Sciatic nerve (tissue), 2 donors: Measurements from ENCODE around the gene MAP3K12. TPM values are rescaled to one million over a fixed set of nuclear protein-coding genes. Genes with fewer than 3 reads are reported as not detected.
A peak's percentile ranks its signal among the peaks of the same experiment; 100 is the strongest.

ENCODE experiments used
- ATAC-seq: fragments of 200-7000 bp; cut with Tn5 transposase; one replicate; pipeline ENCODE4 v1.9.1; 2020; ENCODE audit warnings: mild to moderate bottlenecking, moderate library complexity
- DNase-seq: peaks from one replicate; pipeline ENCODE4 v3.0.0-alpha.2; 2020; ENCODE audit warnings: low spot score
- intact Hi-C: fragments of 100-400 bp; cut with DNase I; formaldehyde crosslinking; loops from one replicate; pipeline ENCODE4 v1.14.2; 2022
- total RNA-seq: library from RNA; stranded (reverse); fragmentation: NEBNext Ultra II Directional; extraction: Animal tissue kit (Norgen Biotek cat#: 25700); gene quantifications from one replicate; pipeline ENCODE4 v1.2.1, GENCODE V29; 2021
- donor health status: DM: no; HTN: no; CAD: no.
- donor health status: DM: no; HTN: no; CAD: no.

The MAP3K12 gene
- total RNA-seq, 1 donor from 2014 or later = 28.6 TPM

DNA sequence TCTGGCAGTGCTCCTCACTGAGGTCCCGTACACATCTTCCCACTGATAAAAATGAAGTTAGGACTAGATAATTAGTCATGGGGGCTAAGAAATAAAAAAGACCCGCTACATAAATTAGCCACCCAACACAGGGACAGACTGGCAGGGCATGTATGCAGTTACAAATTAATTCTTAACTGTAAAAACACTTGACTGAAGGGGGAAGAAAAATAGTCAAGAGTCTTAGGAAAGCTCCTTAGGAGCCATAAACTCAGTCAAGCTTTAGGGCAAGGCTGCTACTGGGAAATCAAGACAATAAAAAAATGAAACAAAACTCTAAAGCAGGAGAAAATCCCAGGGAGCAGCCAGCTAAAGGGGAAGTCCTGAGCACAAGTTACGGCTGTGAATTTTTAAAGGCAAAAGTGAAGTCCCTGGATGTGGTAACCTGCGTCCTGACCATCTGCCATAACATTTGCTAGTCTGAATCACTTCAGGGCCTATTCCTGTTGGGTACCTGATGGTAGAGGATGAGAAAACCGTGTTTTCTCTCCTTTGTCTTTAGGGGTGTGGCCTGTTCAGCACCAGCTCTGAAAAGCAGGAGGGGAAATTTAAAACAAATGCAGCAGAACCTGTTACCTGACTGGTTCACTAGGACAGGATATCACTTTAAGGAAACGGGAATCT lies 15.5 kb upstream of the MAP3K12 start:
- intact Hi-C loops = no loop called here
- ATAC-seq (no peak), DNase-seq (no peak)

DNA sequence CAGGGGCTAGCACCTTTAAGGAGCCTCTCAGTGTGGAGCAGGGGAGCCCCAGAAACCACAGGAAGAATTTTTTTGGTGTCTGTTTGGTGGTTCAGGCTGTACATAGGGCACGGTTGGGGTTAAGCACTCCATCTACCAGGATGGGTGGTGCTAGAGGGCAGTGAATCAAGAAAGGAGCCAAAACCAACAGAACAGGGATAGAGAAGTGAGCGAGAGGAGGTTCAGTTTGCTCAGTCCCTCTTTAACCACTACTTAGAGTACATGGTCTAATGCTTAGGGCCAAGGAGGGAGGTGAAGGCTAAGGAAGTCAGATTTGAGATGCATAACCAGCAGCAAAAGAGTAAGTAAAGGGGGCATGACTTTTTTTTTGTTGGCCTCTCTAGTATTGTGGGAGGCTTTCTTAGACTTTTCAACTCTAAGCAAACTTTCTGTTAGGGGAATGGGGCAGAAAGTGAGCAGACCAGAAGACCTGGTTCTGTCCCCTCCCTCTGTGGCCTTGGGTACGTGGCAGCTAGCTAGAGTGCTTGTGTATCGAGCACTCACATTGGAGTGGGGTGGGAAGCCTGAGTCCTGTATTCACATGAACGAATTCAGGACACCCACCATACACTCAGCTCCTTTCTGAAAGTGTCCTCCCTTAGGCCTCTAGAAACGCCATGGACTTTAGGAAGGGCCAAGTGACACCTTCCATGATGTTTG lies 14.6 kb upstream of the MAP3K12 start:
- DNase-seq (no peak), ATAC-seq (no peak)
- intact Hi-C loops = no loop called here

GRCh38 chr12:53510181-53510812 lies 11.0 kb upstream of the MAP3K12 start:
- ATAC-seq = no peak
- intact Hi-C loops = no loop called here
- no peak for DNase-seq

GRCh38 chr12:53508534-53509170 lies 9.4 kb upstream of the MAP3K12 start:
- DNase-seq (peak; percentile 92), ATAC-seq (peak; percentile 80)
- intact Hi-C loops = loop anchor here (10.0 kb wide), 2 partner anchors 54 to 154 kb away; partner anchors contain the start of gene PCBP2

- intact Hi-C loops = loop anchor here (10.0 kb wide), 2 partner anchors 53 to 153 kb away; partner anchors contain the start of gene PCBP2
- DNase-seq (no peak), ATAC-seq (no peak)
These were observed 8.3 kb upstream of the MAP3K12 start for GRCh38 chr12:53507603-53507885.

DNA sequence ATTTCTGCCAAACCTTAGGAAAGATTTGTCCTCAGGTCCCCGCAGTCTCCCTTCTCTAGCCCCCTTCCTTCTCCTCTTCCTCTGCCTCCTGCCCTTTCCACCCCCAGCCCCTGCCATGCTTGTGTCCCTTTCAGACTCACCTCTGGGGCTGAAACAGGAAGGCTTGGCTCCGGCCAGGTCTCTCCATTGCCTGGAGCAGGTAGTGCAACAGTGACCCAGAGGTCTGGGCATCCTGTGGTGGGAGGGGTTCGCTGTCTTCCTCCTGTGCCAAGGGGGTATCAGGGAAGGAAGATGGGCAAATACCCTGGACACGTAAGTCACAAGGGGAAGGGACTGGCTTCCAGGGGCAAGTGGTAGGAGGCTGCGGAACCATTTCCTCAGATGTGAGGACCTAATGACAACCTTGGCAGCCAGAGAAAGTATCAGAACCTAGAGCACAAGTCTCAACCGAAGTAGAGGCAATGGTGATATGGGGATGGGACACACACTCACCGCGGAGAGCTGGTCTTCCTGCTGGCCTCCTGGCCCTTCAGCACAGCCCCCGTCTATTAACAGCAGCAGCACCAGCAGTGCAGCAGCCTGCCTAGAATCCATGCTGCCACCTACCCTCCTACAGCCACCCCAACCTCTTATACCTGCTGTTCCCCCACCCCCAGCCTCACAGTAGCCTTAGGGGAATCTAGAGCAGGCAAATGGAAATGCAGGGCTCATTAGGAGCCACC lies 7.8 kb upstream of the MAP3K12 start, which contains the start of gene NPFF:
NPFF (minus strand) TSS at position 604 of the 722 bp plus-strand sequence; CDS start at position 594, 10 bp downstream.
- DNase-seq (no peak), ATAC-seq (no peak)
- intact Hi-C loops = loop anchor here (10.0 kb wide), 2 partner anchors 52 to 152 kb away; partner anchors contain the start of gene PCBP2

DNA sequence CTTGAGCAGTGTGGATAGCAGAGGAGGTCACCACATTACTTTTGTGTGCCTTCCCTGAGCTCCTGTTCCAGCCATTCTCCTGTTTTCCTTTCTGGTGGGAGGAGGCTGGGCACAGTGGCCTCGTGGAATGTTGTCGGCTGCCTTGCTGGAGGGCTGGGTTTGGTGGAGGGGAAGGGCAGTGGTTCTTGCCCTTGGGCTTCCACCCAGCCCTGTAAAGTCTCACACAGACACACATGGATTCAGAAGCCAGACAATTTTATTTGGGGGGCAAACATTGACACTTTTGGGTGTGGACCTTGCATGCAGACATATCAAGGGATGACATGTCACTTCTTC lies 7.2 kb upstream of the MAP3K12 start:
- intact Hi-C loops = loop anchor here (10.0 kb wide), 2 partner anchors 52 to 152 kb away; partner anchors contain the start of gene PCBP2
- DNase-seq = no peak
- no peak for ATAC-seq

- DNase-seq (no peak), ATAC-seq (no peak)
- intact Hi-C loops = loop anchor here (10.0 kb wide), 2 partner anchors 51 to 151 kb away; partner anchors contain the start of gene PCBP2
These were observed 6.5 kb upstream of the MAP3K12 start for GRCh38 chr12:53505555-53506449.

GRCh38 chr12:53505086-53505485 lies 5.8 kb upstream of the MAP3K12 start:
- DNase-seq = no peak
- ATAC-seq = no peak
- intact Hi-C loops = loop anchor here (10.0 kb wide), 2 partner anchors 50 to 150 kb away; partner anchors contain the start of gene PCBP2

DNA sequence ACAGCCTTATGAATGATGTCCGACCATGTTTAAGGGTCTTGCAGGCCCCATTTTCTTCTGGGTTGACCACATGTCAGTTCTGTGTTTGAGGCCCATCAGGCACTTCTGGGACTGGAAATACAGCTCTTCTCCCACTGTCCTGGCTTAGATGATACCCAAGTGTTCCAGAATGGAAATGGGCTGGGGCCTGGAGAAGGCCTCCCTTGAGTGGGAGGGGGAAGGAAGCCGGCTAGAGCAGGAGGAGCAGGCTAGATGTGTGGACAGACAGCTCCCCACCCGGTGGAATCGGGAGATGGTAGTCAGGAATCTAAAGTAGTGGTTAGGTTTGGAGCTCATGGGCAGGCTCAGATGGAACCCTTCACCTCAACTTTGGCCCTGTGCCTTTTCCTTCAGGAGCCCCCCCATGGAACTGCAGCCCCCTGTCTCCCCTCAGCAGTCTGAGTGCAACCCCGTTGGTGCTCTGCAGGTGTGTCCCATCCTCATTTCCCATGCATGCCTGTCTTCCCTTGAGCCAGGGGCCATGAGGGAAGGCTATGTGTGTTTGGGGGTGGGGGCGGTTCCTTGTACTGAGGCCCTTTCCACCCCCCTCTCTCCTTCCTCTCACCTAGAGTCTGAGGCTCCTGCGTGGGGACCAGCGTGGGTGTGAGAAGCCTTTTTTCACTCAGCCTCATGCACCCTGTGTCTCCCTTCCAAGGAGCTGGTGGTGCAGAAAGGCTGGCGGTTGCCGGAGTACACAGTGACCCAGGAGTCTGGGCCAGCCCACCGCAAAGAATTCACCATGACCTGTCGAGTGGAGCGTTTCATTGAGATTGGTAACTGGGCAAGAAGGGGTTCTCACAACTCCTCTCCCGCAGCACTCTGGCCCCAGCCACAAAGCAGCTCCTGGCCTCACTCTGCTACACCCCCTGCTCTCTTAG lies 5.0 kb upstream of the MAP3K12 start:
- no peak for DNase-seq
- no peak for ATAC-seq
- intact Hi-C loops = loop anchor here (10.0 kb wide), 2 partner anchors 49 to 149 kb away; partner anchors contain the start of gene PCBP2

DNA sequence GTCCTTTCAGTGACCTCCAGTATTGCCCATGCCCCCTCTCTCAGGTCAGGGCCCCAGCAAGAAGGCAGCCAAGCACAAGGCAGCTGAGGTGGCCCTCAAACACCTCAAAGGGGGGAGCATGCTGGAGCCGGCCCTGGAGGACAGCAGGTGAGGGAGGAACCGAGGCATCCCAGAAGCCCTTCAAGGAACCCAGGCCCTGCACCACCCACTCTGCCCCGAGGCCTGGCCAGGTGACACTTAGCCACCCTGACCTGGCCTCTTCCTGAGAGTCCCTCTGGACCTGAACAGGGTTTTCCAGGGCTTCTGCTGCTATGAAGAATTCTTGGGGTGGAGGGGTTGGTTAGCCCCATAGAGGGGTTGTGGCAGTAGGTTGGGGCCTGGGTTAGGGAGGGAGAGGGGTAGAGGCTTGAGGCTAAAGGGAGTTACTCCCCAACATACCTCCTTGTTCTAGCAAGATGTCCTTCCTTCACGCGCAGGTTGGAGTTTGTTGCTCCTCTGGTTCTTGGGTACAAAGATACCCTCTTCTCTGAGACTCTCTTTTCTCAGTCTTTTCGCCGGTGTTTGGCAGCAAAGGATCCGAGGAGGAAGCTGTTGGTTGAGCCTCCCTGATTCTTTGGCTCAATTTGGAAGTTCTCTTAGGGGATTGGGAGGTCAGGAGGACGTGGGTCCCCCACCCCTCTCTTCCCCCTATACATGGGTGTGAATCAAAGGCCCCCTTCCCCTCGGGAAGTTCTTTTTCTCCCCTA lies 3.9 kb upstream of the MAP3K12 start:
- DNase-seq (no peak), ATAC-seq (no peak)
- intact Hi-C loops = loop anchor here (10.0 kb wide), 2 partner anchors 48 to 148 kb away; partner anchors contain the start of gene PCBP2

DNA sequence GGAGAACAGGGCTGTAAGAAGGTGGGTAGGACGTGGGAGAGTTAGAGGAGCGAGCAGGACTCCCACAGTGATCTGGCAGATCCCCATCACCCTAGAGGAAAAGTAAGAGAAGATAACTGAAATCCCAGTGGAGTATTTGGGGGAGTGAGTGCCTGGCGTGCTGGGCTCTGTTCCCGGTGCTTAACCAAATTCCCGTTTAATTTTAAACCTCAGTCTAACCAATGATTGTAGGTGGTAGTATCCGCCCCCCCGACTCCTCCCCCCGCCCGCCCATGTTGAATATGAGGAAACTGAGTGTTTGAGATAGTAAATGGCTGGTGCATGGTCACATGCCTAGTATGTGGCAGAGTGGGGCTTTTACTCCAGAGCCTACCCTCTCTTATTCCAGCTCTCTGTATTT lies 3.1 kb upstream of the MAP3K12 start:
- DNase-seq = no peak
- intact Hi-C loops = loop anchor here (10.0 kb wide), 2 partner anchors 48 to 148 kb away; partner anchors contain the start of gene PCBP2
- no peak for ATAC-seq

GRCh38 chr12:53501615-53502181 lies 2.4 kb upstream of the MAP3K12 start:
- ATAC-seq = no peak
- intact Hi-C loops = loop anchor here (10.0 kb wide), 2 partner anchors 47 to 147 kb away; partner anchors contain the start of gene PCBP2
- no peak for DNase-seq

GRCh38 chr12:53500776-53501614 lies 1.7 kb upstream of the MAP3K12 start, which contains the start of gene TARBP2:
TSS of gene TARBP2 (plus strand) at chr12:53501283. CDS start at chr12:53501409, 126 bp downstream.
- peak; percentile 99 for DNase-seq
- ATAC-seq = peak; percentile 91
- intact Hi-C loops = loop anchor here (10.0 kb wide), 2 partner anchors 46 to 146 kb away; partner anchors contain the start of gene PCBP2
